Measurements from ENCODE around the gene RUSF1.

The RUSF1 gene

DNA sequence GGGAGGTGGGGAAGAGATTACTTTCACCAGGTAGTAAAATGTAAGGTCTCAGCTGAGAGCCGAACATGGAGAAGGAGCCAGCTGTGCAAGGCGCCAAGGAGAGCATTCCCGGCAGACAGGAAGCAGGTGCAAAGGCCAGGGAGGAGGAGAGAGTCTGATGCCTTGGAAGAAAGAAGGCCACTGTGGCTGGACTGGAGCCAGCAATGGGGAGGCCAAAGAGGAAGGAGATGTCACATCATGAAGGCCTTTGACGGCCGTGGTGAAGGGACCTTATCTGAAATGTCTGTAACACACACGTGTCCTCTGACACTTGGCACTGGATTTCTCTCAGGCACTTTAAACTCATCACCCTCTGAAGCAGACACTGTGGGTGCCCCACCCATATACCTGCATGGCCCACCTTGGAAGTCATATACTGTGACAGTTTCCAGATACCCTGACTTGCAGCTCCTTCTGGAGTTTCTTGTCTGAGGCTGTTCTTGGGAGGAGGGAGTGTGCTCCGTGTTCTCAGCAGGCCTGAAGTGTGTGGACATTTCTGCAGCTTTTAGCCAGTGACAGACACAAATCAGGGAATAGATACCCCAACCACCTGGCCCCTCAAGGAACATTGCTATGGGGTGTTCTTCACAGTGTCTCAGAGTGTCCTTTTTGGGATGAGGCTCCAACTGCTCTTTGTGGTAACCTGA lies 27.2 kb downstream of the RUSF1 start:
- no peak for DNase-seq (ENCODE audit: low spot score)
- TF ChIP-seq, protein P1, sequence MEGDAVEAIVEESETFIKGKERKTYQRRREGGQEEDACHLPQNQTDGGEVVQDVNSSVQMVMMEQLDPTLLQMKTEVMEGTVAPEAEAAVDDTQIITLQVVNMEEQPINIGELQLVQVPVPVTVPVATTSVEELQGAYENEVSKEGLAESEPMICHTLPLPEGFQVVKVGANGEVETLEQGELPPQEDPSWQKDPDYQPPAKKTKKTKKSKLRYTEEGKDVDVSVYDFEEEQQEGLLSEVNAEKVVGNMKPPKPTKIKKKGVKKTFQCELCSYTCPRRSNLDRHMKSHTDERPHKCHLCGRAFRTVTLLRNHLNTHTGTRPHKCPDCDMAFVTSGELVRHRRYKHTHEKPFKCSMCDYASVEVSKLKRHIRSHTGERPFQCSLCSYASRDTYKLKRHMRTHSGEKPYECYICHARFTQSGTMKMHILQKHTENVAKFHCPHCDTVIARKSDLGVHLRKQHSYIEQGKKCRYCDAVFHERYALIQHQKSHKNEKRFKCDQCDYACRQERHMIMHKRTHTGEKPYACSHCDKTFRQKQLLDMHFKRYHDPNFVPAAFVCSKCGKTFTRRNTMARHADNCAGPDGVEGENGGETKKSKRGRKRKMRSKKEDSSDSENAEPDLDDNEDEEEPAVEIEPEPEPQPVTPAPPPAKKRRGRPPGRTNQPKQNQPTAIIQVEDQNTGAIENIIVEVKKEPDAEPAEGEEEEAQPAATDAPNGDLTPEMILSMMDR (IDR thresholded peaks at IDR 0.05; ENCODE audit: extremely low read depth, insufficient read depth, missing control alignments), result no peak
- in situ Hi-C loops (cut with MboI; ENCODE audit: low pct_unique_long_range_greater_than_20kb, low sequenced_read_pairs, unreplicated experiment), result no loop called here

DNA sequence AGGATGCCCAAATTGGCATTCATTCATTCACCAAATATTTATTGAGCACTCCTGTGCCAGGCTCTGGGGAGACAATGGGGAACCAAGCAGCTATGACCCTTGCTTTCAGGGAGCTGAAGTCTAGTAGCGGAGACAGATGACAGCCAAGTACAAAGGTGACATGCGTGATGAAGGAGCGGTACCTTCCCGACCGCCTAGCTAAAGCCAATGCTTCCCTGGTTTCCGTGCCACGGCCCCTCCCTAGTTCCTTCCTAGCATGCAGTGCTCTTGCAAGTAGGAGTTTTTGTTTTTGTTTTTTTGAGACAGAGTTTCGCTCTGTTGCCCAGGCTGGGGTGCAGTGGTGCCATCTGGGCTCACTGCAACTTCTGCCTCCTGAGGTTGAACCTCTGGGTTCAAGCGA lies 28.4 kb downstream of the RUSF1 start:
- no peak for DNase-seq (ENCODE audit: low spot score)
- TF ChIP-seq, protein P1 (IDR thresholded peaks at IDR 0.05; ENCODE audit: extremely low read depth, insufficient read depth, missing control alignments), result no peak
- in situ Hi-C loops (cut with MboI; ENCODE audit: low pct_unique_long_range_greater_than_20kb, low sequenced_read_pairs, unreplicated experiment), result no loop called here

GRCh38 chr16:31478956-31479355 lies 29.2 kb downstream of the RUSF1 start:
- in situ Hi-C loops (cut with MboI; ENCODE audit: low pct_unique_long_range_greater_than_20kb, low sequenced_read_pairs, unreplicated experiment), result no loop called here
- no peak for DNase-seq (ENCODE audit: low spot score)
- TF ChIP-seq, protein P1 (IDR thresholded peaks at IDR 0.05; ENCODE audit: extremely low read depth, insufficient read depth, missing control alignments), result no peak

GRCh38 chr16:31477220-31478216 lies 30.7 kb downstream of the RUSF1 start:
- peak; percentile 72 for DNase-seq (ENCODE audit: low spot score)

DNA sequence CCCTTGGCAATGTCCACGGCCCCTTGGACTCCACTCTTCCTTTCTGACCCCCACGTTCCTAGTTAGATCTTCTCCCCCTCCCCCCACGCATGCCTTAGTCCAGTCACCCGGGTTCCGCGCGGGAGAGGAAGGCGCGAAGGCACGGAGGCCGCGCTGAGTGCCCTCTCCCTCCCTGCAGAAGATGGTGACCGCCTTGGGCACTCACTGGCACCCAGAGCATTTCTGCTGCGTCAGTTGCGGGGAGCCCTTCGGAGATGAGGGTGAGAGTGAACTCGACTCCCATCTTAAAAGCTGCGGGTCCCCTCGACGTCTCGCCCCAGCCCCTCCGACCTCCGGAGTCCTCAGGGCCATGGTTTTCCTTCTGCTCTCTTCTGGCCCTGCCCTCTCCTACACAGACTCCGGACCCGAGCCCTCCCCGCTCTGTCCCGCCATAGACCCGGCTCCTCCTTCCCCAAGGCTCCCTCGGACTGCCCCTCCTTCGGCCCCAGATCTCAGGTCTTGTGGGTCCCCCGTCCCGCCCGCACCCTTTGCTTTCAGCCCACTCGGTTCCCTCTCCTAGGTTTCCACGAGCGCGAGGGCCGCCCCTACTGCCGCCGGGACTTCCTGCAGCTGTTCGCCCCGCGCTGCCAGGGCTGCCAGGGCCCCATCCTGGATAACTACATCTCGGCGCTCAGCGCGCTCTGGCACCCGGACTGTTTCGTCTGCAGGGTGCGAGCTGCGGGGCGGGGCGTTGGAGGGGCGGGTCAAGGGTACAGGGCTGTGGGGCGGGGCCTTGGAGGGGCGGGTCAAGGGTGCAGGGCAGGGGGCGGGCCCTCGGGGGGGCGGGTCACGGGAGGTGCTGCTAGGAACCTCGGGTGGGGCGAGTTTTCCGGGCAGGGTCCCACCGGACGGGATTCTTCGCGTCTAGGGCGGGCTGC lies 31.6 kb downstream of the RUSF1 start:
- TF ChIP-seq, protein P1 (IDR thresholded peaks at IDR 0.05; ENCODE audit: extremely low read depth, insufficient read depth, missing control alignments), result no peak
- in situ Hi-C loops (cut with MboI; ENCODE audit: low pct_unique_long_range_greater_than_20kb, low sequenced_read_pairs, unreplicated experiment), result no loop called here
- peak; percentile 95 for DNase-seq (ENCODE audit: low spot score)

More at GRCh38 chr16:31477220-31478216, 30.7 kb downstream of the RUSF1 start:
- in situ Hi-C loops (cut with MboI; ENCODE audit: low pct_unique_long_range_greater_than_20kb, low sequenced_read_pairs, unreplicated experiment), result no loop called here
- TF ChIP-seq, protein P1 (IDR thresholded peaks at IDR 0.05; ENCODE audit: extremely low read depth, insufficient read depth, missing control alignments), result no peak

DNA sequence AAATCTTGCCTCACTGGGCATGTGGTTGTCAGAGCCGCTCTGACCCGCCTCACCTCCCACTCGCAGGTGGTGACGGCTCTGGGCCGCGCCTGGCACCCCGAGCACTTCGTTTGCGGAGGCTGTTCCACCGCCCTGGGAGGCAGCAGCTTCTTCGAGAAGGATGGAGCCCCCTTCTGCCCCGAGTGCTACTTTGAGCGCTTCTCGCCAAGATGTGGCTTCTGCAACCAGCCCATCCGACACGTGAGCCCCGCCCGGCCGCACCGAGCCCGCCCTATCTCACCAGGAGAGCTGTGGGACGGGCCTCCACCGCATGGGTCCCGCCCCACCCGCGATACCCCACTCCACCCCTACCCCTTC lies 32.3 kb downstream of the RUSF1 start:
- DNase-seq (ENCODE audit: low spot score), result no peak
- TF ChIP-seq, protein P1 (IDR thresholded peaks at IDR 0.05; ENCODE audit: extremely low read depth, insufficient read depth, missing control alignments), result no peak
- in situ Hi-C loops (cut with MboI; ENCODE audit: low pct_unique_long_range_greater_than_20kb, low sequenced_read_pairs, unreplicated experiment), result no loop called here
